Left lung (tissue), 10 donors: ENCODE results near the gene PGF. TPM values are rescaled to one million over a fixed set of nuclear protein-coding genes. Genes with fewer than 3 reads are reported as not detected.

Experiments used
- ATAC-seq: fragments of 200-7000 bp; cut with Tn5 transposase; one replicate; pipeline ENCODE4 v1.9.1; 2020; ENCODE audit warnings: moderate library complexity
- DNase-seq, 4 donors: peaks; one replicate each; pipeline ENCODE4 v3.0.0-alpha.2; 2013 to 2020
- H3K27ac ChIP-seq, 2 donors: fragments of 200-600 bp; sonication (generic) in 1 of 2; one replicate each; pipeline versions ENCODE4 v1.5.0 to v1.8.0; 2020 to 2021
- H3K27me3 ChIP-seq, 2 donors: fragments of 200-600 bp; sonication (generic) in 1 of 2; one replicate each; pipeline versions ENCODE4 v1.5.0 to v1.8.0; 2020 to 2021
- H3K36me3 ChIP-seq, 2 donors: fragments of 200-600 bp; sonication (generic) in 1 of 2; one replicate each; pipeline versions ENCODE4 v1.5.0 to v1.8.0; 2020 to 2021
- H3K4me1 ChIP-seq, 2 donors: fragments of 200-600 bp; one replicate each; pipeline ENCODE4 v1.8.0; 2021
- H3K4me3 ChIP-seq, 2 donors: fragments of 200-600 bp; sonication (generic) in 1 of 2; one replicate each; pipeline versions ENCODE4 v1.5.0 to v1.8.0; 2020 to 2021; ENCODE audit warnings: mild to moderate bottlenecking in 1 of 2
- H3K9me3 ChIP-seq, 2 donors: fragments of 200-600 bp; sonication (generic) in 1 of 2; one replicate each; pipeline versions ENCODE4 v1.5.0 to v1.8.0; 2020 to 2021
- CTCF ChIP-seq, 2 donors: fragments of 200-600 bp; sonication (generic) in 1 of 2; IDR thresholded peaks; one replicate each; pipeline versions ENCODE4 v1.5.0 to v1.8.0; 2021; ENCODE audit warnings: antibody characterized with exemption in 2 of 2
- intact Hi-C, 2 donors: fragments of 100-400 bp; cut with DNase I; formaldehyde crosslinking; loops; one replicate each; pipeline versions ENCODE4 v1.11.2 to v1.14.2; 2022
- polyA plus RNA-seq, 6 donors: library from polyadenylated mRNA; unstranded; fragments of 120-200 nt; gene quantifications; one replicate each; pipeline ENCODE4 v1.2.1, GENCODE V29; 2013; ENCODE audit not compliant: insufficient read length in 6 of 6
- total RNA-seq, 2 donors: library from RNA; stranded (reverse); fragmentation: NEBNext Ultra II Directional; extraction: Animal tissue kit (Norgen Biotek cat#: 25700); gene quantifications; one replicate each; pipeline ENCODE4 v1.2.1, GENCODE V29; 2021
- donor health status: DM: no; HTN: yes; CAD: no.
- donor health status: DM: no; HTN: no; CAD: no.

PGF gene
- total and polyA plus RNA-seq, 8 donors: 3.4 to 18.6 (median 13.2) TPM

DNA sequence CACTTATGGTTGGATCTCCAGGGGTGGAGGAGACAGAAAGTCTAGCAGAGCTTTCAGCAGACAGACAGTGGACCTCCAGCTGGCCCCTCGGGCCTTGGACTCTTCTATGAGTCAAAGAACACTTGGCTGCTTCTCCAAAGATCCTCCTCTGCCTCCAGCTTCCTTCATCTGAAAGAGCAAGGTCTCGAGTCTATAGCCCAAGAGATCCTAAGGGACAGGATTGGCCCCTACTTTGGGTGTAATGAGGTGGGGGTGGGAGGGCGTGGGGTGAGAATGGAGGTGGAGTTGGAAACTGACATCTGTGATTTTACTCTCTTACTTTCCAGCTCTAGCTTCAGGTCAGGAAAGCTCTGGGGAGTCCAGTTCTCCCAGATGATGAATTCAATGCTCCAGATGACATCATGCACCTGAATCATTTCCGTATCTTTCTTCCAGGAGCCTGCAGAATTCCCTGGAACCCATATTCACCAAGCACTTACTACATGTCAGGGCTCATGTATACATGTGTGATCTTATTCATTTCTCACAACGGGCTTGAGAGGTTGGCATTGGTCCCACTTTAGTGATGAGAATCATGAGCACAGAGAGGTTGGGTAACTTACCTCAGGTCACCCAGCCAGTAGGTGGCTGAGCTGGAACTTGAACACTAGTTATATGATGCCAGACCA lies 10.2 kb upstream of the PGF start:
- H3K9me3 ChIP-seq: no peaks in the 10 kb centered on the region
- no peak for TF ChIP-seq CTCF (IDR thresholded peaks at IDR 0.05)
- ATAC-seq: no peak
- no peak overlapping the region for H3K4me3 ChIP-seq
- peak in 1 of 4 donors; percentile 40 for DNase-seq
- intact Hi-C loops: no loop called here
- H3K27ac ChIP-seq: no peak overlapping the region
- peaks cover 0 to 10% of the 10 kb centered on the region in 2 donors for H3K4me1 ChIP-seq
- H3K27me3 ChIP-seq: no peaks in the 10 kb centered on the region
- H3K36me3 ChIP-seq: no peaks in the 10 kb centered on the region

DNA sequence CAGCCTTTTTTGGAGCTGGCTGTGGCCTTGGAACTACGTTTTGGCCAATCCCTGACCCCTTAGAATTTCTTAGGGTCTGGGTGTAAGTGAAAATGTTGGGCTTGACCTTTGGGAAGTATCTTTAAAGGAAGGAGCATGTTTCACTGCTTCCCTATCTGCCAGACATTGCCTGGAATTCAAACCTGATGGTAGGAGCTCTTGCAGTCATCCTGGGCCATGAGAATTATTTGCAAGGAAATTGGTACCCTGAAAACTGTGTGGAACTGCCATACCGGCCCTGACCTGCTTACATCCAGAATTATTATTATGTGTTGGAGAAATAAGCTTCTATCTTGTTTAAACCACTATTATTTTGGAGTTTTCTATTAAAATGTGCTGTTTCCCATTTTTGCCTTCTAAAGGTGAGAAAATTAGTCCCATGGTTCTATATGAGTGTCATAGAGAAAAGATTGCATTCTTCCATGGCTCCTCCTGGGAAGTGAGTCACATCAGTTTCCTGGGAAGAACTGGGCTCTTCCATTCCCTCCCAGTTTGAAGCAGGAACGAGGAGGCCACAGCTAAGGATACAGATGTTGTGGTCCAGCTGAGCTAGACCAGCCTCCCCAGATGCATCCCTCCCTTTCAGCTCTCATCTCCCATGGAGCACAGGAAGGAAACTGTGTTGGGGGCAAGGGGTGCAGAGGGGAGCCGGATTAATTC lies 9.5 kb upstream of the PGF start:
- ATAC-seq (no peak), DNase-seq (no peak)
- intact Hi-C loops: no loop called here
- Histone ChIP-seq H3K27me3 (no peaks in the 10 kb centered on the region), H3K36me3 (no peaks in the 10 kb centered on the region), H3K9me3 (no peaks in the 10 kb centered on the region), H3K27ac (no peak overlapping the region), H3K4me3 (no peak overlapping the region), H3K4me1 (peaks cover 0 to 10% of the 10 kb centered on the region in 2 donors)
- no peak for TF ChIP-seq CTCF (IDR thresholded peaks at IDR 0.05)

DNA sequence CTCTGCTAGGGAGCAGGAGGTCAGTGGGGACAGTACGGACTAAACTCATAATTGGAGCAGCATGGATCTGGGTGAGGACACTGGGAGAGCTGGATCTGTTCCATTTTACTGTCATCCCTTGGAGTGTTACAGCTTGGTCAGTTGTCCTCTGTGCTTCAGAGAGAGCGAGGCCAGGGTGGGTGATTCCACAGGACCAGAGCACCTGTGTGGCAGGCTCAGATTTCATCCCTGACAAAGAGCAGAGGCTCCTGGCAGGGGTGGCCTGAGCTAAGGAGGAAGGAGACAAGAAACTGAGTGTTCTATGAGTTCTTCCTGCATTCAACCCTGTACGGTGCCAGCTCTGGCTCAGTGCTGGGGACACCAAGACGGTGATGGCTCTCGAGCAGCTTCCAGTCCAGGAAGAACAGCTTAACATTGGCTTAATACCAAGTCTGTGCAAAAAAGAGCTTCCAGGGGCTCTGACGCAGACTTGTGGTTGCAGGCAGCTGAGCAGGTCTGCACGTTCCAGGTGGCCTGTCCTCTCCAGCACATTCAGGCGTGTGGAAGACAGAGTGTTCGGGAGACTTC lies 8.4 kb upstream of the PGF start:
- peaks cover 0 to 10% of the 10 kb centered on the region in 2 donors for H3K4me1 ChIP-seq
- no peak overlapping the region for H3K4me3 ChIP-seq
- no peaks in the 10 kb centered on the region for H3K9me3 ChIP-seq
- intact Hi-C loops: no loop called here
- DNase-seq: peak in 1 of 4 donors; percentile 23
- H3K27me3 ChIP-seq: no peaks in the 10 kb centered on the region
- H3K36me3 ChIP-seq: no peaks in the 10 kb centered on the region
- H3K27ac ChIP-seq: no peak overlapping the region
- peak; percentile 7 for ATAC-seq
- no peak for TF ChIP-seq CTCF (IDR thresholded peaks at IDR 0.05)

GRCh38 chr14:74963178-74963704 lies 7.8 kb upstream of the PGF start:
- H3K9me3 ChIP-seq: no peaks in the 10 kb centered on the region
- ATAC-seq: no peak
- H3K27ac ChIP-seq: no peak overlapping the region

More at GRCh38 chr14:74963178-74963704, 7.8 kb upstream of the PGF start:
- Histone ChIP-seq H3K27me3 (no peaks in the 10 kb centered on the region), H3K4me1 (peaks cover 0 to 10% of the 10 kb centered on the region in 2 donors), H3K4me3 (no peak overlapping the region), H3K36me3 (no peaks in the 10 kb centered on the region)
- intact Hi-C loops: no loop called here
- no peak for TF ChIP-seq CTCF (IDR thresholded peaks at IDR 0.05)
- peak in 1 of 4 donors; percentile 52 for DNase-seq
